ENCODE measurements around the gene ISM2. TPM values are rescaled to one million over a fixed set of nuclear protein-coding genes. Genes with fewer than 3 reads are reported as not detected.

The ISM2 gene
- total and polyA plus RNA-seq, 11 donors = 1.3 TPM; not detected in 10

DNA sequence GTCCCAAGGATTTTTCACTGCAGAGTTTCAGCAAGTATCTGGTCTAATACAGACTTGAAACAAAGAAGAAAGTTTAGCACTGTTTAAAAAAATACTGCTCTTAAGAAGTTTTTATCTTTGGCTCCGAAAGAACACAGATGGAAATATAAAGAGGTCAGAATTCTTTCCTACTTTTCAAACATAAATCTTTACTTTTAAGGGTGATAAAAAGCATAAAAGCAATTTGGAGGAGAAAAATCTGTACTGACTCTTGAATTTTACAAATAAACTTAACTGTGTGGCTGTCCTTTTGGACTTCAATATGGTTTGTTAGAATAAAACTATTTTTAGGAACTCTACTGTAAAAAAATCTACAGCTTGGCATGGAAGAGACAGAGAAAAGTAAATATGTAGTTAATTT lies 27.6 kb upstream of the ISM2 start:
- H3K36me3 ChIP-seq = peaks cover 0 to 18% (median 12%) of the 10 kb centered on the region in 9 donors
- WGBS, 4 donors = 67 to 80% (median 76%) methylated on average over 1 of the region's 1 CpG
- H3K4me1 ChIP-seq = peaks cover 0 to 4% (median 0%) of the 10 kb centered on the region in 12 donors
- no peaks in the 10 kb centered on the region for H3K27me3 ChIP-seq
- no peaks in the 10 kb centered on the region for H3K9me3 ChIP-seq
- TF ChIP-seq, protein P1, sequence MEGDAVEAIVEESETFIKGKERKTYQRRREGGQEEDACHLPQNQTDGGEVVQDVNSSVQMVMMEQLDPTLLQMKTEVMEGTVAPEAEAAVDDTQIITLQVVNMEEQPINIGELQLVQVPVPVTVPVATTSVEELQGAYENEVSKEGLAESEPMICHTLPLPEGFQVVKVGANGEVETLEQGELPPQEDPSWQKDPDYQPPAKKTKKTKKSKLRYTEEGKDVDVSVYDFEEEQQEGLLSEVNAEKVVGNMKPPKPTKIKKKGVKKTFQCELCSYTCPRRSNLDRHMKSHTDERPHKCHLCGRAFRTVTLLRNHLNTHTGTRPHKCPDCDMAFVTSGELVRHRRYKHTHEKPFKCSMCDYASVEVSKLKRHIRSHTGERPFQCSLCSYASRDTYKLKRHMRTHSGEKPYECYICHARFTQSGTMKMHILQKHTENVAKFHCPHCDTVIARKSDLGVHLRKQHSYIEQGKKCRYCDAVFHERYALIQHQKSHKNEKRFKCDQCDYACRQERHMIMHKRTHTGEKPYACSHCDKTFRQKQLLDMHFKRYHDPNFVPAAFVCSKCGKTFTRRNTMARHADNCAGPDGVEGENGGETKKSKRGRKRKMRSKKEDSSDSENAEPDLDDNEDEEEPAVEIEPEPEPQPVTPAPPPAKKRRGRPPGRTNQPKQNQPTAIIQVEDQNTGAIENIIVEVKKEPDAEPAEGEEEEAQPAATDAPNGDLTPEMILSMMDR (IDR thresholded peaks at IDR 0.05) = no peak
- TF ChIP-seq POLR2A (IDR thresholded peaks at IDR 0.05) = no peak
- no peak overlapping the region for H3K27ac ChIP-seq
- intact Hi-C loops (cut with DNase I) = no loop called here
- no peak for ATAC-seq
- no peak overlapping the region for H3K4me3 ChIP-seq
- DNase-seq = no peak

DNA sequence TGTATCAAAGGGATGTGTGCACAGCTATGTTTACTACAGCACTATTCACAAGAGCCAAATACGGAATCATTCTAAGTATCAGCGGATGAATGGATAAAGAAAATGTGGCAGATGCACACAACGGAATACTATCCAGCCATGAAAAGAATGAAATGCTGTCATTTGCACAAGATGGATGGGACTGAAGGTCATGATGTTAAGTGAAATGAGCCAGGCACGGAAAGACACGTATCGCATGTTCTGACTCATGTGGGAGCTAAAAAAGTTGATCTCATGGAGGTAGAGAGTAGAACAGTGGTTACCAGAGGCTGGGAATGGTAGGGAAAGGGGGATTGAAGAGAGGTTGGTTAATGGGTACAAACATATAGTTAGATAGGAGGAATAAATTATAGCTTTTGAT lies 25.9 kb upstream of the ISM2 start:
- Histone ChIP-seq H3K4me1 (peaks cover 0 to 4% (median 0%) of the 10 kb centered on the region in 12 donors), H3K9me3 (no peaks in the 10 kb centered on the region), H3K36me3 (peaks cover 0 to 30% (median 20%) of the 10 kb centered on the region in 9 donors), H3K27ac (no peak overlapping the region), H3K27me3 (no peaks in the 10 kb centered on the region), H3K4me3 (no peak overlapping the region)
- TF ChIP-seq POLR2A (IDR thresholded peaks at IDR 0.05) = no peak
- TF ChIP-seq, protein P1 (IDR thresholded peaks at IDR 0.05) = no peak
- 90 to 98% (median 96%) methylated on average over 6 of the region's 6 CpGs for WGBS, 4 donors
- no peak for ATAC-seq
- DNase-seq = no peak
- intact Hi-C loops (cut with DNase I) = no loop called here

DNA sequence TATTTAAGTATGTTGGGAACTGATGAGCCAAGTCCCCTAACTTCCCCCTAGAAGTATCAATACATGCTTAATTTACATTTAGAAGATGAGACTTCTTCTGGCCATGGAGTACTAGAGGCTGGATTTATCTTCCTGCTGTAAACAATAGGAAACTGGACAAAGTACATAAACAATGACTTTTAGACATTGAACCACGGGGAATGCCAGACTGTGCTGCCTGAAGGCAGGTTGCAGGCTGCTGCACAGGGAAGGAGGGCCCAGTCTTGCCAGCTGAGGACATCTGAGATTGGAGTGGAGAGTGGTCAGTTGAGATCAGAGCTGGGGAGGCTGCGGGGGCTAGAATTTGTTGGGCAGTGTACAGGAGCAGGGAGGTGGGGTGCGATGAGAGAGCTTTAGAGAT lies 24.5 kb upstream of the ISM2 start:
- no peak for ATAC-seq
- Histone ChIP-seq H3K27me3 (no peaks in the 10 kb centered on the region), H3K4me1 (peaks cover 0 to 4% (median 0%) of the 10 kb centered on the region in 12 donors), H3K9me3 (no peaks in the 10 kb centered on the region), H3K36me3 (peaks cover 0 to 44% (median 34%) of the 10 kb centered on the region in 9 donors), H3K27ac (no peak overlapping the region), H3K4me3 (no peak overlapping the region)
- WGBS, 4 donors = 88 to 93% (median 90%) methylated on average over 3 of the region's 3 CpGs
- intact Hi-C loops (cut with DNase I) = no loop called here
- TF ChIP-seq, protein P1 (IDR thresholded peaks at IDR 0.05) = no peak
- no peak for TF ChIP-seq POLR2A (IDR thresholded peaks at IDR 0.05)
- no peak for DNase-seq

DNA sequence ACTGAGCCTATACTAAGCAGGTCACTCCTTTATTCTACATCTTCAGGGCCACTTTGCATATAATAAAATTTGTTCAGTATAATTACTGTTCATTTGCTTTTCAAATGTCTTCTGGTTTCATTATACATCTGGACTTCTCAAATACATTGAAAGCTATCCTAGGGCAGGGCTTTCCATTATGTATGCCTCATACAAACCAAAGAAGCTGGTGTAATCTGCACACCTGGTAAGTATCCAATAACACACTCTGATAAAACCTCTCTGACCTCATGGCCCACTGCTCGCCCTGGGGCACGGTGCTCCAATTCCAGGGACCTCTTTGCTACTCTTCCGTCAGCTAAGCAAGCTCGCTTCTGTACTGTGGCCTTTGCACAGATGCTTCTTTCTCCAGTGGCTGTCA lies 21.9 kb upstream of the ISM2 start:
- no peak for ATAC-seq
- no peaks in the 10 kb centered on the region for H3K9me3 ChIP-seq
- H3K36me3 ChIP-seq = peaks cover 0 to 69% (median 56%) of the 10 kb centered on the region in 9 donors
- intact Hi-C loops (cut with DNase I) = no loop called here
- no peak overlapping the region for H3K27ac ChIP-seq
- no peaks in the 10 kb centered on the region for H3K27me3 ChIP-seq
- no peak overlapping the region for H3K4me3 ChIP-seq
- no peaks in the 10 kb centered on the region for H3K4me1 ChIP-seq
- no peak for DNase-seq
- TF ChIP-seq POLR2A (IDR thresholded peaks at IDR 0.05) = no peak
- TF ChIP-seq, protein P1 (IDR thresholded peaks at IDR 0.05) = no peak
- 78 to 89% (median 85%) methylated on average over 4 of the region's 4 CpGs for WGBS, 4 donors
